Left hindlimb (tissue), 1 donor: Measurements from ENCODE around the gene TMPRSS6.

Experiments used
- DNase-seq: peaks from one replicate; pipeline ENCODE4 v3.0.0-alpha.2; 2018

TMPRSS6 gene

DNA sequence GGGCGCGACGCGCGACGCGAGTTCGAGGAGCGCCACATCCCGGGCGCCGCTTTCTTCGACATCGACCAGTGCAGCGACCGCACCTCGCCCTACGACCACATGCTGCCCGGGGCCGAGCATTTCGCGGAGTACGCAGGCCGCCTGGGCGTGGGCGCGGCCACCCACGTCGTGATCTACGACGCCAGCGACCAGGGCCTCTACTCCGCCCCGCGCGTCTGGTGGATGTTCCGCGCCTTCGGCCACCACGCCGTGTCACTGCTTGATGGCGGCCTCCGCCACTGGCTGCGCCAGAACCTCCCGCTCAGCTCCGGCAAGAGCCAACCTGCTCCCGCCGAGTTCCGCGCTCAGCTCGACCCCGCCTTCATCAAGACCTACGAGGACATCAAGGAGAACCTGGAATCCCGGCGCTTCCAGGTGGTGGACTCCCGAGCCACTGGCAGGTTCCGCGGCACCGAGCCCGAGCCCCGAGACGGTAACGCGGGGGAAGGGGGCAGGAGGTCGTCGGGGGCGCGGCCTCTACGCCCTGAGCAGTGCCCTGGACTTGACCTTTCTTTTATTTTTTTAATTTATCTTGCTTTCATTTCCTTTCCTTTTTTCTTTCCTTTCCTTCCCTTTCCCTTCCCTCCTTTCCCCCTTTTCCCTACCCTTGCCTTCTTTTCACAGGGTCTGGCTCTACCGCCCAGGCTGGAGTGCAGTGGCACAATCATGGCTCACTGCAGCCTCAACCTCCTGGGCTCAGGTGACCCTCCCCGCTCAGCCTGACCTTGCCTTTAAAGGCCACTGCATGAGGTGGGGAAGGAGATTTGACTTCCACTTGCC is 85.0 kb downstream of the TMPRSS6 start:
- DNase-seq, result no peak

DNA sequence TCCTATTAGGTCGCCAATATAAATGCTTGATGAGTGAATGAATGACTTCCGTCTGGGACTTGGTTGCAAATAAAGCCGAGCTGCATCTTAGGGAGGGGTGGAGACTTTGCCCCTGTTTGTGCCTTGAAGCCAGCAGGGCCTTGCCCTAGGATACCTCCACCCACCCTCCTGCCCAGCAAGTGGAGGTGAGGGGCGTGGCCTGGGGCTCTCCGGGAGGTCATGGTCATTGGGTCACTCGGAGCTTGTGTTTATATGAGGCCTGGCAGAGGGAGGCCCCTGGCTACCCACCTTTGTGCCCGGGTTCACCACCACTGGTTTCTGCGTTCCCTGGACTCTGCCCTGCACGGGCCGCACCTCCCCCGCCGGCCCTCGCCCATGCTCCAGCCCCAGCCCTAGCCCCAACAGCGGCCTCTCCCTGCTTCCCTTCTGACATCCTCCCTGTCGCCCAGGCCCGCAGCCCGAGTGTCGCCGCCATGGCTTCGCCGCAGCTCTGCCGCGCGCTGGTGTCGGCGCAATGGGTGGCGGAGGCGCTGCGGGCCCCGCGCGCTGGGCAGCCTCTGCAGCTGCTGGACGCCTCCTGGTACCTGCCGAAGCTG is 85.7 kb downstream of the TMPRSS6 start:
- peak; percentile 26 for DNase-seq

- DNase-seq, result no peak
These were observed 86.8 kb downstream of the TMPRSS6 start for GRCh38 chr22:37022483-37023337.

- DNase-seq, result no peak
These were observed 87.6 kb downstream of the TMPRSS6 start for GRCh38 chr22:37021710-37022482.

DNA sequence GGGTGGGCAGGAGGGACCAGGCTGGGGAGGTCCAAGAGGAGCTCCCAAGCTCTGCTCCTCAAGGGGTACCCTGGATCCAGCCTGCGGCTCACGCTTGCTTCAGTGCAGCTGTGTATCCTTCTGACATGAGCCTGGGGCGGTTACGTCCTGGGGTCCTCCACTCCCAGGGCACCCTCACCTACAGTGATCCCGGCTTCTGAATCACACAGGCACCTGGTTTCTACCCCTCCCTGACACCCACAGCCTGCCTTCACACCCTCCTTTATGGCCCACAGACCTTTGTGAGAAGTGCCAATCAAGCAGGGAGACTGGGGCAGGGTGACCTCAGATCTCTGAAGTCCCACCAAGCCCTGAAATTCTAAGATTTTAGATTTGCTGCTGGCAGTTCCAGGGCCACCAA is 88.5 kb downstream of the TMPRSS6 start:
- no peak for DNase-seq

- no peak for DNase-seq
These were observed 89.4 kb downstream of the TMPRSS6 start for GRCh38 chr22:37020192-37020479.

GRCh38 chr22:37019309-37020191 is 90.0 kb downstream of the TMPRSS6 start, which contains the start of the genes MPST and TST:
Gene MPST (plus strand): TSS chr22:37019742. CDS start chr22:37019837, 95 bp downstream.
Gene TST (minus strand): TSS chr22:37019447. CDS start chr22:37018732, 715 bp downstream.
- DNase-seq, result peak; percentile 84

DNA sequence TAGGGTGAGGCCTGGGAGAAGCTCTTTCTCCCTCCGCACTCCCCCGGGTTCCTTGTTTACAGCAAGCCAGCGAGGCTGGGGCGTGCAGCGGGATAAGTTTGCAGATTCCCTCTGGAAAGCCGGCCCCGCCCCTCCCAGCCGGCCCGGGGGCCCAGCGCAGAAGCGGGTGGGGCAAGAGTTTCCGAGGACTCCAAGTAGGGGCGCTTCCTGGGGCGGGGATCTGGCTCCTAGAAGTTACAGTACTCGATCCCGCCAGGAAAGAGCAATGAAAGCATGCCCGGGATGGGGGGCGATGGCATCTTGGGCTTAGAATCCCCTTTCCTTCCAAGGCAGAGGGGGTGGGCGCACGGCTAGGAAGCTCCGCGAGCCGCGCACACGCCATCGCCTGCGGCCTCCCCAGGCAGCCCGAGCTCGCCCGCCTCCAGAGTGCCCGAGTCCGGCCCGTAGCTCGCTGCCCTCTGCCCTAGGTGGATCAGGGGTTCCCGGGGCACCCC is 90.7 kb downstream of the TMPRSS6 start:
- DNase-seq, result peak; percentile 82

- no peak for DNase-seq
These were observed 91.3 kb downstream of the TMPRSS6 start for GRCh38 chr22:37018086-37018814.

GRCh38 chr22:37017356-37017755 is 92.2 kb downstream of the TMPRSS6 start:
- no peak for DNase-seq

GRCh38 chr22:37016134-37016910 is 93.2 kb downstream of the TMPRSS6 start:
- DNase-seq, result no peak

DNA sequence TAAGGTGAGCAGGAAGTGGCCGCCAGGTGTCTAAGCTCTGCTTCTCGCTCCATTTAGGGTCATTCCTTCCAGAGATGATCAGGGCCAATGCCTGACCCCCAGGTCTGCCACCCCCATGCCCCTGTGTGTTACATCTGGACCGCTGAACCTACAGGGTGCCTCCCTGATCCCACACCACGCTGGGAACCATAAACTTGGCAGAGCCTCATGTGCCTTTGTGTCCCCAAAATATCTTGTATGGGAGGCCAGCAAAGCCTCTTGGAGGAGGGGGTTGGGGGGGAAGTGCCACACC is 94.0 kb downstream of the TMPRSS6 start:
- no peak for DNase-seq
